GM19397 (cell line): ENCODE measurements around the gene PRTFDC1.
"Not testable (repeated sequence)": the region's sequence is repeated elsewhere in the genome, so short reads cannot be mapped to it uniquely, and the experiment has no call there.

Source experiments
- ATAC-seq: cut with Tn5 transposase; IDR thresholded peaks from one replicate; pipeline ENCODE4 v1.9.1; 2021; ENCODE audit warnings: mild to moderate bottlenecking, moderate library complexity; ENCODE audit not compliant: unreplicated experiment

Gene PRTFDC1

GRCh38 chr10:24966962-24967481 lies 14.6 kb upstream of the PRTFDC1 start:
- ATAC-seq = no peak

GRCh38 chr10:24965051-24965450 lies 12.6 kb upstream of the PRTFDC1 start:
- ATAC-seq = no peak

- ATAC-seq = no peak
These were observed 11.2 kb upstream of the PRTFDC1 start for GRCh38 chr10:24963521-24964041.

- ATAC-seq = no peak
These were observed 10.6 kb upstream of the PRTFDC1 start for GRCh38 chr10:24962995-24963394.

GRCh38 chr10:24961582-24961981 lies 9.2 kb upstream of the PRTFDC1 start:
- no peak for ATAC-seq

GRCh38 chr10:24959382-24959730 lies 7.0 kb upstream of the PRTFDC1 start:
- ATAC-seq = no peak

- no peak for ATAC-seq
These were observed 6.4 kb upstream of the PRTFDC1 start for GRCh38 chr10:24958721-24959381.

- no peak for ATAC-seq
These were observed 5.8 kb upstream of the PRTFDC1 start for GRCh38 chr10:24958091-24958720.

GRCh38 chr10:24957624-24958051 lies 5.2 kb upstream of the PRTFDC1 start:
- ATAC-seq = not testable (repeated sequence)

- ATAC-seq = no peak
These were observed 1.3 kb upstream of the PRTFDC1 start for GRCh38 chr10:24953675-24954074.

- ATAC-seq = peak; percentile 81
These were observed 570 bp upstream of the PRTFDC1 start for GRCh38 chr10:24952707-24953645.

- peak; percentile 7 for ATAC-seq
These were observed 934 bp downstream of the PRTFDC1 start for GRCh38 chr10:24951201-24952142.

GRCh38 chr10:24950439-24950838 lies 2.0 kb downstream of the PRTFDC1 start:
- ATAC-seq = no peak

GRCh38 chr10:24949616-24950015 lies 2.8 kb downstream of the PRTFDC1 start:
- ATAC-seq = no peak

GRCh38 chr10:24947304-24948097 lies 4.9 kb downstream of the PRTFDC1 start:
- ATAC-seq = peak; percentile 46

- no peak for ATAC-seq
These were observed 7.7 kb downstream of the PRTFDC1 start for GRCh38 chr10:24944512-24945255.

GRCh38 chr10:24938525-24938924 lies 13.9 kb downstream of the PRTFDC1 start:
- no peak for ATAC-seq

- ATAC-seq = no peak
These were observed 14.3 kb downstream of the PRTFDC1 start for GRCh38 chr10:24938076-24938475.
